Heart left ventricle (tissue), 13 donors: ENCODE data around the gene ABCB9.

ENCODE experiments used
- CTCF ChIP-seq, 12 donors: fragments of 200-600 bp; sonication (generic) in 4 of 12; IDR thresholded peaks; one replicate each; pipeline versions ENCODE4 v1.5.0 to v1.8.0; 2018 to 2022; ENCODE audit warnings: antibody characterized with exemption in 12 of 12, mild to moderate bottlenecking in 5 of 12
- POLR2A ChIP-seq, 2 donors: fragments of 450-650 bp; IDR thresholded peaks; one replicate each; pipeline ENCODE4 v1.6.1; 2017; ENCODE audit warnings: antibody characterized with exemption in 2 of 2, mild to moderate bottlenecking in 2 of 2, moderate library complexity in 2 of 2
- donor health status: ischemic (EF 13 %, LVEDD 7.1; RV severe dilation, severe dysfunction).
- donor health status: DM: no; HTN: yes; CAD: no.
- donor health status: DM: no; HTN: no; CAD: no.
- donor health status: ischemic (EF 25% LVEDD 6.9; RV normal size, moderate dysfunction).
- donor health status: ischemic (EF 25% LVEDD 5.7; RV mildly dilated, moderate dysfunction).
- donor health status: ischemic (EF 35%, LVEDD 5.7; RV mildly dilated, moderate dysfunction).
- donor health status: nonischemic (EF 11% LVEDD 7.7; RV severe dilation, severe dysfunction).
- donor health status: DM: yes; HTN: yes; CAD: no.
- donor health status: PGD.
- donor health status: ischemic (EF 29% LVEDD 5.4; RV normal size, mild dysfunction).
- donor health status: nonischemic (EF 23%, LVEDD 6.1; RV moderate dilation, normal function).

- no peak for TF ChIP-seq CTCF (IDR thresholded peaks at IDR 0.05)
- TF ChIP-seq POLR2A (IDR thresholded peaks at IDR 0.05) = no peak
Observed at GRCh38 chr12:122991623-122992275, 25.5 kb upstream of the ABCB9 start.
